NCI-H1105 (cell line): ENCODE data around the gene CACNA1D.

Source experiments
- DNase-seq: peaks from one replicate; lab custom pipeline; 2025; lab: John Stamatoyannopoulos, UW

CACNA1D gene

GRCh38 chr3:53845103-53845880 lies 350.9 kb downstream of the CACNA1D start:
- no peak for DNase-seq

- DNase-seq: no peak
These were observed 351.4 kb downstream of the CACNA1D start for GRCh38 chr3:53845881-53846133.

GRCh38 chr3:53846134-53846850 lies 351.9 kb downstream of the CACNA1D start, which contains the start of the genes CHDH and IL17RB:
Gene CHDH, minus strand, starts transcription at chr3:53846419. Its CDS starts 22,411 bp downstream, at chr3:53824008.
Gene IL17RB, plus strand, starts transcription at chr3:53846568. Its CDS starts 21 bp downstream, at chr3:53846589.
- peak; percentile 18 for DNase-seq

GRCh38 chr3:53846851-53847155 lies 352.4 kb downstream of the CACNA1D start:
- no peak for DNase-seq

- no peak for DNase-seq
These were observed 355.5 kb downstream of the CACNA1D start for GRCh38 chr3:53849916-53850315.

- no peak for DNase-seq
These were observed 356.5 kb downstream of the CACNA1D start for GRCh38 chr3:53850895-53851294.

GRCh38 chr3:53856964-53857363 lies 362.6 kb downstream of the CACNA1D start:
- DNase-seq: no peak

- DNase-seq: no peak
These were observed 363.8 kb downstream of the CACNA1D start for GRCh38 chr3:53858096-53858741.

- no peak for DNase-seq
These were observed 364.8 kb downstream of the CACNA1D start for GRCh38 chr3:53859178-53859577.

GRCh38 chr3:53860196-53860595 lies 365.8 kb downstream of the CACNA1D start:
- DNase-seq: no peak

GRCh38 chr3:53862241-53862640 lies 367.8 kb downstream of the CACNA1D start:
- no peak for DNase-seq

GRCh38 chr3:53863145-53863544 lies 368.7 kb downstream of the CACNA1D start:
- DNase-seq: no peak
